Cardiac septum (tissue), 1 donor: ENCODE results near the gene TFF2. TPM values are rescaled to one million over a fixed set of nuclear protein-coding genes. Genes with fewer than 3 reads are reported as not detected.

Experiments
- DNase-seq: peaks from one replicate; pipeline ENCODE4 v3.0.0-alpha.2; 2020; ENCODE audit warnings: low spot score
- intact Hi-C: fragments of 100-400 bp; cut with DNase I; formaldehyde crosslinking; loops from one replicate; pipeline ENCODE4 v1.14.0; 2022
- total RNA-seq: library from RNA; stranded (reverse); fragmentation: NEBNext Ultra II Directional; extraction: Animal tissue kit (Norgen Biotek cat#: 25700); gene quantifications from one replicate; pipeline ENCODE4 v1.2.1, GENCODE V29; 2021
- donor health status: DM: no; HTN: no; CAD: no.

Gene TFF2
- total RNA-seq, 1 donor from 2014 or later, result not detected

- intact Hi-C loops, result no loop called here
- no peak for DNase-seq
These were observed 52.1 kb downstream of the TFF2 start for GRCh38 chr21:42298657-42299056.

- DNase-seq, result no peak
- intact Hi-C loops, result no loop called here
These were observed 52.6 kb downstream of the TFF2 start for GRCh38 chr21:42298237-42298636.

- no peak for DNase-seq
- intact Hi-C loops, result no loop called here
These were observed 53.4 kb downstream of the TFF2 start for GRCh38 chr21:42297377-42297776.

GRCh38 chr21:42296501-42296900 lies 54.3 kb downstream of the TFF2 start:
- intact Hi-C loops, result no loop called here
- no peak for DNase-seq

Other genes starting within 250 kb of the TFF2 start
- gene ABCG1, start 131.9 kb downstream of the TFF2 start, total RNA-seq, result 6.3 TPM
- gene TFF3, start 35.6 kb downstream of the TFF2 start, total RNA-seq, result 4.8 TPM
- gene TFF1, start 15.5 kb upstream of the TFF2 start, total RNA-seq, result not detected
- not detected for gene TMPRSS3, start 45.1 kb upstream of the TFF2 start, total RNA-seq
- gene UBASH3A, start 52.9 kb upstream of the TFF2 start, total RNA-seq, result not detected
- gene RSPH1, start 145.2 kb upstream of the TFF2 start, total RNA-seq, result not detected
- 6.7 TPM for gene SLC37A1, start 162.9 kb upstream of the TFF2 start, total RNA-seq